ENCODE results near the gene TUB. TPM values are rescaled to one million over a fixed set of nuclear protein-coding genes. Genes with fewer than 3 reads are reported as not detected.

Gene TUB
- total and polyA plus RNA-seq, 2 of the 8 experiments (the other 6 are each of a cell fraction or from before 2014, with no cell fraction given) = 15.3 to 31.3 TPM

DNA sequence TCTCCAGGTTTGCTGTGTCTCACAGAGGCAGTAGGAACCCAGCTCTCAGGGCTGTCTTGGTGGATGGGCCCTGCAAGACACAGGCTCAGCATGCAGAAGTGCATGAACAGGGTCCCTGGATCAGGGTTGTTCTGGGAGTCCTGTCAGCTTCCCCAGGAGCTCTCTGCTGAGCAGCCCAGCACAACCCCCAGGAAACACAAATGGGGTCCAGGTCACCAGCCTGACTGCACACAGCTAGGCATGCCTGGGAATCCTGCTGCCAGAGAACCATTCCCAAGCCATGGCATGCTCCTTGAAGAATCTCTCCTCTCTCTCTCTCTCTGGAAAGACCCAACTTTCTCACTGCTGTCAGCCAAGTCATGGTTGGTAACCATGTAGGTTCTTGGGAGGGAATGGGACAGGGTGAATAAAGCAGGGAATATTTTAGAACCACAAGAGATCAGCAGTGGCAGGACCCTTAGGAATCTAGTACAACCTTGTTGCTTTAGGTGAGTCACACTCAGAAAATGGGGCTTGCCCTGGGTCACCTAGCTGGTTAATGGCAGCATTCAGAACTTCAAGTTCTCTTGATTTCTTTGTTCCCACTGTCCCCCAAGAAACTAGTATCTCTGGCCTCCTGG is 21.4 kb downstream of the TUB start:
- no peak overlapping the region for H3K4ac ChIP-seq (replicated peaks; ENCODE audit: insufficient read length, low read depth, low read length)
- no peak overlapping the region for H4K91ac ChIP-seq (replicated peaks; ENCODE audit: insufficient read length, low read length)
- H3K4me2 ChIP-seq (ENCODE audit: insufficient read depth in 1 of 2, low read depth in 2 of 2, low read length in 2 of 2) = no peak overlapping the region
- DNase-seq (ENCODE audit: low read depth in 1 of 2, low spot score in 2 of 2) = no peak
- no peak overlapping the region for H4K5ac ChIP-seq (ENCODE audit: insufficient read length, low read depth, low read length)
- TF ChIP-seq SUZ12 (IDR thresholded peaks at IDR 0.05; ENCODE audit: low read length) (no peak), RBBP5 (IDR thresholded peaks at IDR 0.05; ENCODE audit: borderline replicate concordance, low read depth, low read length) (no peak), HDAC2 (IDR thresholded peaks at IDR 0.05; ENCODE audit: borderline replicate concordance in 1 of 2, low read depth in 2 of 2, low read length in 2 of 2) (no peak), CBX8 (IDR thresholded peaks at IDR 0.05; ENCODE audit: borderline replicate concordance, low read depth, low read length) (no peak), CHD2 (IDR thresholded peaks at IDR 0.05; ENCODE audit: low read length) (no peak)
- no peaks in the 10 kb centered on the region; the same call in 1 of the 2 replicates for H3K23me2 ChIP-seq (ENCODE audit: low read depth, low read length)
- H3K9me3 ChIP-seq (ENCODE audit: insufficient read depth in 2 of 2, low read depth in 1 of 2, low read length in 1 of 2) = no peaks in the 10 kb centered on the region
- no peak overlapping the region for H3K4me3 ChIP-seq (ENCODE audit: extremely low read depth in 1 of 4, insufficient read depth in 2 of 4, low read depth in 3 of 4, low read length in 4 of 4)
- peaks cover 12 to 45% (median 41%) of the 10 kb centered on the region in 4 experiments for H3K36me3 ChIP-seq (ENCODE audit: control insufficient read depth in 2 of 4, insufficient read depth in 4 of 4, low read length in 3 of 4)
- ChIA-PET POLR2A (ENCODE audit: partially characterized antibody) (no interaction called here), CTCF (ENCODE audit: partially characterized antibody) (interaction anchor here (0.8 to 30.2 kb wide), 7 partner anchors 8 to 97 kb away, joined by 3 to 1283 read pairs (median 96); no protein-coding TSS in a partner anchor)
- no peak overlapping the region for H3K27ac ChIP-seq (ENCODE audit: low read depth, low read length)
- H2AFZ ChIP-seq (ENCODE audit: low read length) = no peak overlapping the region
- no peaks in the 10 kb centered on the region for H3K4me1 ChIP-seq (replicated peaks in 1 of 4; ENCODE audit: control insufficient read depth in 3 of 4, insufficient read depth in 4 of 4, low read length in 3 of 4)
- no peak overlapping the region for H3K18ac ChIP-seq (ENCODE audit: extremely low read depth, low read length)
- H3K56ac ChIP-seq (replicated peaks; ENCODE audit: insufficient read length, low read depth, low read length) = no peak overlapping the region
- no peaks in the 10 kb centered on the region for H3K79me2 ChIP-seq (ENCODE audit: control insufficient read depth in 1 of 2, insufficient read depth in 2 of 2, low read length in 2 of 2)
- peaks cover 3 to 4% of the 10 kb centered on the region in 2 experiments for H4K20me1 ChIP-seq (replicated peaks in 1 of 2; ENCODE audit: control insufficient read depth in 1 of 2, insufficient read depth in 2 of 2, low read length in 2 of 2)
- H2BK20ac ChIP-seq (ENCODE audit: low read length) = no peak overlapping the region
- no peak overlapping the region for H3K14ac ChIP-seq (ENCODE audit: insufficient read length)
- H3K9ac ChIP-seq (replicated peaks in 1 of 4; ENCODE audit: extremely low read depth in 1 of 4, low read depth in 3 of 4, low read length in 3 of 4) = no peak overlapping the region
- no peak overlapping the region for H2BK15ac ChIP-seq (ENCODE audit: low read length)
- no peak overlapping the region for H2AK5ac ChIP-seq (ENCODE audit: low read depth, low read length)
- H2BK12ac ChIP-seq (ENCODE audit: low read depth, low read length) = no peak overlapping the region
- H4K8ac ChIP-seq (ENCODE audit: extremely low read depth, insufficient read depth, low read length) = no peak overlapping the region
- H3K27me3 ChIP-seq (replicated peaks in 1 of 4; ENCODE audit: control insufficient read depth in 3 of 4, extremely low read depth in 1 of 4, insufficient read depth in 3 of 4, low read length in 3 of 4) = no peaks in the 10 kb centered on the region
- H3K79me1 ChIP-seq (ENCODE audit: low read depth, low read length) = no peaks in the 10 kb centered on the region
- no peak for FAIRE-seq
- no peak overlapping the region for H2BK120ac ChIP-seq (replicated peaks; ENCODE audit: low read depth, low read length)
- H3K23ac ChIP-seq (ENCODE audit: insufficient read length) = no peak overlapping the region
- H2BK5ac ChIP-seq (ENCODE audit: low read depth, low read length) = no peak overlapping the region
